Measurements from ENCODE around the gene MANSC1. TPM values are rescaled to one million over a fixed set of nuclear protein-coding genes. Genes with fewer than 3 reads are reported as not detected.

MANSC1 gene
- total RNA-seq, 1 experiment from 2014 or later: 74.5 TPM

DNA sequence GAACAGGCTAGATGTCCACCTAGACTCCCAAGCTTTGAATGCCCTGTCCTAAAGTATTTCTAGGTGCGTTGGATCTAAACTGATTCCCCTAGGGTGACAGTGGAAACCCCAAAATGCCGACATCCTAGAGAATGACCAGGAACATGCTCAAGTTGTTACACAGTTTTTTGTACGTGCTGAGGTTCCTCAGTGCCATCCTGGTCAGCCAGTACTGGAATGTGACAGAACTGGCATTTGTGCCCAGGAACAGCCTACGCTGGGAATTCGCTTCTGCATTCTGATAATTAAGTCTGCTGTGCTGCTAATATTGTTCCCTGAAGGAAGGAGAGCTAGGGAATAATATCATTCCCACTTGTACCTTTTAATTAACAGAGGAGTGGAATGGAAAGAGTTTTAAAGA, 47.1 kb upstream of the MANSC1 start:
- DNase-seq: no peak
- intact Hi-C loops (cut with micrococcal nuclease; ENCODE audit: unreplicated experiment): loop anchor here (5.0 kb wide), 2 partner anchors 50 to 165 kb away; partner anchors contain the start of gene DUSP16
- no peak overlapping the region for H3K4me3 Mint-ChIP-seq (ENCODE audit: low read depth, unreplicated experiment)
- no TSS peak for BruUV-seq (replicated peaks)
- H3K36me3 Mint-ChIP-seq (ENCODE audit: insufficient read depth, unreplicated experiment): peaks cover 14% of the 10 kb centered on the region
- H3K27ac Mint-ChIP-seq (ENCODE audit: unreplicated experiment): peak overlapping the region; percentile 44
- H3K4me1 Mint-ChIP-seq (ENCODE audit: low read depth, unreplicated experiment): peaks cover 44% of the 10 kb centered on the region
- no peaks in the 10 kb centered on the region for H3K9me3 Mint-ChIP-seq (ENCODE audit: low read depth, unreplicated experiment)
- TF ChIP-seq, protein P1, sequence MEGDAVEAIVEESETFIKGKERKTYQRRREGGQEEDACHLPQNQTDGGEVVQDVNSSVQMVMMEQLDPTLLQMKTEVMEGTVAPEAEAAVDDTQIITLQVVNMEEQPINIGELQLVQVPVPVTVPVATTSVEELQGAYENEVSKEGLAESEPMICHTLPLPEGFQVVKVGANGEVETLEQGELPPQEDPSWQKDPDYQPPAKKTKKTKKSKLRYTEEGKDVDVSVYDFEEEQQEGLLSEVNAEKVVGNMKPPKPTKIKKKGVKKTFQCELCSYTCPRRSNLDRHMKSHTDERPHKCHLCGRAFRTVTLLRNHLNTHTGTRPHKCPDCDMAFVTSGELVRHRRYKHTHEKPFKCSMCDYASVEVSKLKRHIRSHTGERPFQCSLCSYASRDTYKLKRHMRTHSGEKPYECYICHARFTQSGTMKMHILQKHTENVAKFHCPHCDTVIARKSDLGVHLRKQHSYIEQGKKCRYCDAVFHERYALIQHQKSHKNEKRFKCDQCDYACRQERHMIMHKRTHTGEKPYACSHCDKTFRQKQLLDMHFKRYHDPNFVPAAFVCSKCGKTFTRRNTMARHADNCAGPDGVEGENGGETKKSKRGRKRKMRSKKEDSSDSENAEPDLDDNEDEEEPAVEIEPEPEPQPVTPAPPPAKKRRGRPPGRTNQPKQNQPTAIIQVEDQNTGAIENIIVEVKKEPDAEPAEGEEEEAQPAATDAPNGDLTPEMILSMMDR (IDR thresholded peaks at IDR 0.05; ENCODE audit: unreplicated experiment): no peak
- CTCF ChIA-PET: interaction anchor here (1.5 to 1.7 kb wide), 2 partner anchors 12 to 40 kb away, joined by 4 to 5 read pairs; partner anchors contain the start of gene BORCS5
- no peaks in the 10 kb centered on the region for H3K27me3 Mint-ChIP-seq (ENCODE audit: unreplicated experiment)

DNA sequence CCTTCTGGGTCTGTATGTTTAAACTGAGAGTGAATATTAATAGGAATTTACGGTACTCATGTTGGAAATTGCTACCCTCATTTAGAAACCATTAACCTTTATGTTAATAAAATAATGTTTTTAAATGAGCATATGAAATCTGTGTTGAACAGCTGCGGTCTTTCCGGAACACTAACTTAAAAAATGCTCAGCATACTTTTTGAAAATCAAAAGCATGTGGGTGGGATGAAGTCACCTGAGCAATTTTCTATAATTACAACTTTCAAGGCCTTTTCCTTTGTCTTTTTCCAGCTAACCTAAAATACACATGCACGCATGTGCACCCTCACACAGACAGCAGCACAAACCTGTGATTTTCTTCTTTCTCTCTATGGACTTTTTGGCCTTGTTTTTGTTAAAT, 46.7 kb upstream of the MANSC1 start:
- intact Hi-C loops (cut with micrococcal nuclease; ENCODE audit: unreplicated experiment): loop anchor here (5.0 kb wide), 2 partner anchors 51 to 166 kb away; partner anchors contain the start of gene DUSP16
- DNase-seq: no peak
- TF ChIP-seq, protein P1 (IDR thresholded peaks at IDR 0.05; ENCODE audit: unreplicated experiment): no peak
- Mint-ChIP-seq H3K36me3 (ENCODE audit: insufficient read depth, unreplicated experiment) (peaks cover 14% of the 10 kb centered on the region), H3K4me3 (ENCODE audit: low read depth, unreplicated experiment) (no peak overlapping the region), H3K27me3 (ENCODE audit: unreplicated experiment) (no peaks in the 10 kb centered on the region), H3K4me1 (ENCODE audit: low read depth, unreplicated experiment) (peaks cover 44% of the 10 kb centered on the region), H3K27ac (ENCODE audit: unreplicated experiment) (peak overlapping the region; percentile 44), H3K9me3 (ENCODE audit: low read depth, unreplicated experiment) (no peaks in the 10 kb centered on the region)
- CTCF ChIA-PET: no interaction called here
- no TSS peak for BruUV-seq (replicated peaks)

DNA sequence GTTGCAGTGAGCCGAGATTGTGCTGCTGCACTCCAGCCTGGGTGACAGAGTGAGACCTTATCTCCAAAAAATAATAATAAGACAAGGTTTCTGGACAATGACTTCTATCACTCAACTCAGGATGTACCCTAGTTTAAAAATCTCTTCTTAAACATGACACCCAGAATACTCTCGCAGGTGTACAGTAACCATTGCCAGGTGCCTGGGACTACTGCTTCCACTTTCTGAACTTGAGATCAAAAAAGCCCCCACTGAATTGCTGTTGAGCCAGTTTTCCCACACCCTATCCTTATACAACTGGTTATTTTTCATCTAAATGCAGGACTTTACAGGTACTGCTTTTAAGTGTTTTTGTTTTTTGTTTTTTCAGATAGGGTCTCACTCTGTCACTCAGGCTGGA, 43.1 kb upstream of the MANSC1 start:
- peaks cover 8% of the 10 kb centered on the region for H3K36me3 Mint-ChIP-seq (ENCODE audit: insufficient read depth, unreplicated experiment)
- intact Hi-C loops (cut with micrococcal nuclease; ENCODE audit: unreplicated experiment): no loop called here
- no TSS peak for BruUV-seq (replicated peaks)
- TF ChIP-seq, protein P1 (IDR thresholded peaks at IDR 0.05; ENCODE audit: unreplicated experiment): no peak
- H3K4me3 Mint-ChIP-seq (ENCODE audit: low read depth, unreplicated experiment): no peak overlapping the region
- H3K27ac Mint-ChIP-seq (ENCODE audit: unreplicated experiment): no peak overlapping the region
- H3K4me1 Mint-ChIP-seq (ENCODE audit: low read depth, unreplicated experiment): peaks cover 15% of the 10 kb centered on the region
- no peak for DNase-seq
- H3K27me3 Mint-ChIP-seq (ENCODE audit: unreplicated experiment): no peaks in the 10 kb centered on the region
- H3K9me3 Mint-ChIP-seq (ENCODE audit: low read depth, unreplicated experiment): no peaks in the 10 kb centered on the region
- CTCF ChIA-PET: interaction anchor here (0.7 kb wide), 1 partner anchor 221 kb away, joined by 3 read pairs; no protein-coding TSS in a partner anchor

DNA sequence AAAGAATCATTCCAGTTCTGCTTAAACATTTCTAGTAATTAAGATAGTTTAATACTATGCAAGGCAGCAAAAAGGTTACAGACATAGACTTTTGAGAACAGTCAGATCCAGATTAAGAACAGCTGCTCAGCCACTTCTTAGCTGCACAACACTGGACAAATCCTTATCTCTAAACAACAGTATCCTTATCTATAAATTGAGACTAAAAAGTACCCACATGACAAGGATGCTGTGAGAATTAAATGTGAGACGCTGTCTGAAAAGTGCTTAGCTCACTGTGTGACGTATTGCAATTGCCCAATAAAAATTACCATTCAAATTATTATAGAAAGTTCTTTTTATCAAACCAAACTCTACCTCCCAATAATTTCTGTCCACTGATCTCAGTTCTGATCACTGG, 42.4 kb upstream of the MANSC1 start:
- Mint-ChIP-seq H3K27me3 (ENCODE audit: unreplicated experiment) (no peaks in the 10 kb centered on the region), H3K36me3 (ENCODE audit: insufficient read depth, unreplicated experiment) (peaks cover 5% of the 10 kb centered on the region), H3K9me3 (ENCODE audit: low read depth, unreplicated experiment) (no peaks in the 10 kb centered on the region), H3K27ac (ENCODE audit: unreplicated experiment) (no peak overlapping the region), H3K4me1 (ENCODE audit: low read depth, unreplicated experiment) (peaks cover 7% of the 10 kb centered on the region), H3K4me3 (ENCODE audit: low read depth, unreplicated experiment) (no peak overlapping the region)
- no peak for DNase-seq
- no TSS peak for BruUV-seq (replicated peaks)
- CTCF ChIA-PET: interaction anchor here (0.5 kb wide), 1 partner anchor 179 kb away, joined by 3 read pairs; no protein-coding TSS in a partner anchor
- intact Hi-C loops (cut with micrococcal nuclease; ENCODE audit: unreplicated experiment): no loop called here
- TF ChIP-seq, protein P1 (IDR thresholded peaks at IDR 0.05; ENCODE audit: unreplicated experiment): no peak
